A204.1 (cell line): ENCODE measurements around the gene MEI1.

Source experiments
- FAIRE-seq: peaks from 2 replicates; lab custom pipeline; 2012; peaks lifted over from hg19 to GRCh38; lab: Jason Lieb, UNC

The MEI1 gene

DNA sequence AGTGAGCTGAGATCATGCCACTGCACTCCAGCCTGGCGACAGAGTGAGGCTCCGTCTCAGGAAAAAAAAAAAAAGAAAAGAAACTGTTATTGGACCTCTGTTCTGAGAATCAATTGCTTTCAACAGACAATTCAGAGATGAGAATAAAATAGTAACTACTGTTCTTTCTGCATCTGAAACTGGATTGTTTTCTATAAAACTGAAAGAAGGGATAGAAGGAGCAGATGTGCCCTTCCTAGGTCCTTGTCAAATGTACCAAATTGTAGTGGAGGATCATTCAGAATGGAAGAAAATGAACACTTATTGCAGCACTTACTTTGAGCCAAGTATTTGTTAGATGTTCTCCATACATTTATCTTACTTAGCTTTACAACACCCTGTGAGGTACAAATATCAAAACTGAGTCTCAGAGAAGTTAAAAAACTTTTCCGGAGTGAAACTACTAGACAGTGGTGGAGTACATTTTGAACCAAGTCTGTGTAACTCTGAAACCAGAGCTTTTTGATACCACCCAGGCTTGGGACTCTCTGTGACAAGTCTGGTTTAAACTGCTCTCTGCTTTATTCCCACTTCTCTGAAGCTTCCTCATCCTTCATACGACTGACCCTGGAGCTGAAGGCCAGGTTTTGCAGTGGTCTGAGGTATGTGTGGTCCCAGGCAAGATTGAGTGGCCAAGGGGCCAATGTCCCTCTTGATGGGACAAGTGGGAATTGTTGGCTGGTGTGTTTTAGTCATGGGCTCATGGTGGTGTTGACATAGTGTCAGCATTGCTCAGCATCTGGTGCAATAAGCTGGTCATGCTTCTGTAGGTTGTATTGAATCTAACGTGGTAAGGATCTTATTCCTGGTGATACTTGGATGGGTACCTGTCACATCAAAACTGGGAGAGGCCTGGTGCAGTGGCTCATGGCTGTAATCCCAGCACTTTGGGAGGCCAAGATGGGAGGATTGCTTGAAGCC is 53.0 kb downstream of the MEI1 start:
- no peak for FAIRE-seq

DNA sequence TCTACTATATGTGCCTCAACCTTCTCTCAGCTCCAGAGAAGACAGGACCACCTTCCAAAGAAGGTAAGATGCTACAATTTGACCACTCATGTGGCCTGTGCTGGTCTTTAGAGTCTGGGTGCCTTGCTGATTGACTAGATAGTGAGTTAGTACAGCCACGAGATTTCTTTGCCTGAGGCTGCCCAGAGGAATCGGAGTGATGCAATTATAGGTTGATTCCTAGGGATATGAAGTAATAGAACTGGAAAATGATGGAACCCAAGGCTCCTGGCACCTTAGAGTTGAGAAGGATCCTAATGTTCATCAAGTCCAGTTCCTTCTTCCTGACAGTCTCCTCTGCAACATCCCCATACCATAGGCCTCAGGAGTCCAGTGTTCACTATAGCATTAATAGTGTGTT is 54.7 kb downstream of the MEI1 start:
- FAIRE-seq, result no peak

DNA sequence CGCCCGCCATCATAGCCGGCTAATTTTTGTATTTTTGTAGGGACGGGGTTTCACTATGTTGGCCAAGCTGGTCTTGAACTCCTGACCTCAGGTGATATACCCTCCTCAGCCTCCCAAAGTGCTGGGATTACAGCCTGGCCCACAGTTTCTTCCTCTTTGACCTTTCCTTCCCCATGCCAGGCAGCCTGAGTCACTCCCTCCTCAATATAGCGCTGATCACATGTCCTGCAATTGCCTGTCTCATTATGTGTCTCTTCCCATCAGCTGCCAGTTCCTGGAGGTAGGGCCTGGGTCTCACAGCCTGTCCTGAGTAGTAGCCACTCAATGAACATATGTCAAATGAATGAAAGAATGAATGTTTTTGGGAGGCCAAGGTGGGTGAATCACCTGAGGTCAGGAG is 58.2 kb downstream of the MEI1 start:
- FAIRE-seq, result no peak

DNA sequence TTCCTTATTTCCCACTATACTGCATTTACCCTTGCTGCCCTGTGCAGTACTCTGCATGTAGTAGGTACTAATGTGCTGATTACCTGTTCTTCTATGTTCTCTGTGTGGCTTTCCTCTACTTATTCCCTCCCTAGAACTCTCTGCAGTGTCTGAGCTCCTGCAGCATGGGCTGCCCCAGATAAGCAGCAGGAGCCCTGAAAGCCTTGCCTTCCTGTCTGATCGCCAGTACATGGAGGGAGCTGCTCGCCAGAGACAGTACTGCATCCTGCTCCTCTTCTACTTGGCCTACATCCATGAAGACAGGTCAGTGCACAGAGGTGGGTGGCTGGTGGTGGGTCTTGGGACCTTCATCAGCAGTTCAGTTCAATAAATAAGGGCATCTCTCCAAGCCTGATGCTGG is 58.9 kb downstream of the MEI1 start:
- no peak for FAIRE-seq

DNA sequence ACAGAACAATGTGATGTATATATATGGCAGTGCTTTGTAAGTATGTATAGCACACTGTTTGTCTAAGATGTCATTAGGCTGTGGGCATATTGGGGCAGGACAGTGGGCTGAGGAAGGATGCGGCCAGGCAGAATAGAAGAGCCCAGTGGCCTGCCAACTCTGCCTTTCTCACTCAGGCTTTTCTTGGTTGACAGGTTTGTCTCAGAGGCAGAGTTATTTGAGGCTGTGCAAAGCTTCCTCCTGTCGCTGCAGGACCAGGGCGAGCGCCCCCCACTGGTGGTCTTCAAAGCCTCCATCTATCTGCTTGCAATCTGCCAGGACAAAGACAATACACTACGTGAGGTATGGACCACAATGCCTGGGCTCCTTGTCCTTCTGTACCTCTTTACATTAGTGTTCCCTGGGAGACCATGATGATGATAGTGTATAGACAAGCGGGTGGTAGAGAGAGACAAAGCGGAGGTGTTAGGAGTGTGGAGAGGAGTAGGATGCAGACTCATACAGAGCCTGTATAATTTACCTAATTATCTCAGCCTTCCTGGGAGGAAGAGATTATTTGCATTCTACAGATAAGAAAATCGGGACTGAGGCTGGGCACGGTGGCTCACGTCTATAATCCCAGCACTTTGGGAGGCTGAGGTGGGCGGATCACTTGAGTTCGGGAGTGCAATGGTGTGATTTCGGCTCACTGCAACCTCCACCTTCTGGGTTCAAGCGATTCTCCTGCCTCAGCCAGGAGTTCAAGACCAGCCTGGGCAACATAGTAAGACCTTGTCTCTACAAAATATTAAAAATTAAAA is 63.9 kb downstream of the MEI1 start:
- FAIRE-seq, result no peak

DNA sequence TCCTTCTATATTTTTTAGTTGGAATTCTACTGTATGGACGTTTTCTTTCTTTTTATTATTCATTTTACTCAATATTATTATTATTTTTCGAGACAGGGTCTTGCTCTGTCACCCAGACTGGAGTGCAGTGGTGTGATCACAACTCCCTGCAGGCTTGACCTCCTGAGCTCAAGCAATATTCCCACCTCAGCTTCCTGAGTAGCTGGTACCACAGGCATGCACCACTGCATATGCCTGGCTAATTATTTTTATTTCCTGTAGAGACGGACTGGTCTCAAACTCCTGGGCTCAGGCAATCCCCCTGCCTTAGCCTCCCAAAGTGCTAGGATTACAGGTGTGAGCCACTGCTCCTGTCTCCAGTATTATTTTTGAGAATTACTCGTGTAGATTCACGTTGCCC is 67.2 kb downstream of the MEI1 start:
- FAIRE-seq, result no peak

DNA sequence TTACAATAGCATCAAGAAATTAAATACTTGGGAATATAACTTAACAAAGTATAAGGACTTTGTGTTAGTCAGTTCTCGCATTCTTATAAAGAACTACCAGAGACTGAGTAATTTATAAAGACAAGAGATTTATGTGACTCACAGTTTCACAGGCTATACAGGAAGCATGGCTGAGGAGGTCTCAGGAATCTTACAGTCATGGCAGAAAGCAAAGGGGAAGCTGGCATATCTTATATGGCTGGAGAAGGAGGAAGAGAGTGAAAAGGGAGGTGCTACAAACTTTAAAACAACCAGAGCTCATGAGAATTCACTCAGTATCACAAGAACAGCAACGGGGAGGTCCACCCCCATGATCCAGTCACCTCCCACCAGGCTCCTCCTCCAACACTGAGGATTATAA is 69.1 kb downstream of the MEI1 start:
- no peak for FAIRE-seq

DNA sequence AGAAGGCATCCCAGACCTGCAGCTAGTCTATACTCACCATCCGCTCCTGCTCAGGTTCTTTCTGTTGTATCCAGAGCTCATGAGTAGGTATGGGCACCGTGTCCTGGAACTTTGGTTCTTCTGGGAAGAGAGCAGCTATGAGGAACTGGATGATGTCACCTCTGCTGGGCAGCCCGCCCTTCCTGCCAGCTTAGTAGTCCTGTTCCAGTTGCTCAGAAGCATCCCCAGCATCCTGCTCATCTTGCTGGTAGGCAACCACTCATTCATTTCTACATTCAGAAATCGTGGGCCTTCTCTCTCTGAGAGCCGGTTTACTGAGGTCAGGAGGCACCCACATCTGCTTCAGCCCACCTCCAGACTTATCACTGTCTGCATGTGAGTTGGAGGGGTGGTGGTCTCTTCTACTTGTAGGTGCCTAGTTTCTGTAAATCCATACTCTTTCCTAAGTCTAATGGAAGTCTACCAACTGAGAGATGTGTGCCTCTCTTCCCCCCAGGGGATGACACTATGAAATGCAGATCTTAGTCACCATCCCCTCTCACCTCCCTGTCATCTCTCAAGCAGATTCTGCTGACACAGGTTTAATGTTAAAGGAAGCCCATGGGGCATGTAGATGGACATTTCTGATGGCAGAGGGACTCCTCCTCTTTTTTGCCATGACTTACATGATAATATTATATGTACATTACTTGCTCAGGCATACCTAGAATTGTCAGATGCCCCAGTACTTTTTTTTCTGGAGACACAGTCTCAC is 71.6 kb downstream of the MEI1 start:
- FAIRE-seq, result no peak

DNA sequence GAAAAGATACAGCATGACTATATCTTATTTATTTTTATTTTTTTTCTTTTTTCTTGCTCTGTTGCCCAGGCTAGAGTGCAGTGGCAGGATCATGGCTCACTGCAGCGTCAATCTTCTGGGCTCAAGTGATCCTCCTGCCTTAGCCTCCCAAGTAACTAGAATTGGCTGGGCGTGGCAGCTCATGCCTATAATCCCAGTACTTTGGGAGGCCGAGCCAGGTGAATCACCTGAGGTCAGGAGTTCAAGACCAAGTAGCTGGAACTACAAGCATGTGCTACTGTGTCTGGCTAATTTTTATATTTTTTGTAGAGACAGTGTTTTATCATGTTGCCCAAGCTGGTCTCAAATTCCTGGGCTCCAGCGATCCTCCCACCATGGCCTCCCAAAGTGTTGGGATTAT is 72.9 kb downstream of the MEI1 start:
- FAIRE-seq, result no peak

DNA sequence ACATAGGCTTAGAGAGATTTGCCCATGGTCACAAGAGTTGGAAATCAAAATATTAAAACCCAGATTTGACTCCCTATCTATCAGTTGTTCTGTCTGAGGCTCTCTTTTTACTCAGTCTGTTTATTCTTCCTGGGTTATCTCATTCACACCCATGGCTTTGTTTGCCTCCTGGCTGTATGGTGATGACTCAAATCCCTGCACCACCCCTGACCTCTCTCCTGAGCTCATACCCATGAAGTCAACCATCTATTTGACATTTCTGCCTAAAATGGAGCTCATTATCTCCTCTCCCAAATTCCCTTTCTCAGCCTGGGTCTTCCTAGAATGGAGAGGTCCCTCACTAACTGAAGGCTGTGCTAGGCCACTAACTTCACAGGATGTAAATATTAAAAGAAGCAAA is 73.3 kb downstream of the MEI1 start:
- FAIRE-seq, result no peak

DNA sequence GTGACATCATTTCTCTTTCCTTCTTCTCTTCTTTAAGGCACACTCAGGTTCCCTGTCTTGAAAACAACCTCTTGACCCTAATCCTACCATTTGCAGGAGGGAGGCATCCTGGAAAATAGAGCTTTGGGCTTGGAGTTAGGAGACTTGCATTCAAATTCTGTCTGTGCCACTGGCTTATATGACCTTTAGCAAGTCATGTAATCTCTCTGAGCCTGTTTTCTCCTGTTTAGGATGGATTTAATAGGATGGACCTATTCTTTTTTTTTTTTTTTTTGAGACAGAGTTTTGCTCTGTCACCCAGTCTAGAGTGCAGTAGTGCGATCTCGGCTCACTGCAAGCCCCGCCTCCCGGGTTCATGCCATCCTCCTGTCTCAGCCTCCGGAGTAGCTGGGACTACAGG is 76.0 kb downstream of the MEI1 start:
- no peak for FAIRE-seq

DNA sequence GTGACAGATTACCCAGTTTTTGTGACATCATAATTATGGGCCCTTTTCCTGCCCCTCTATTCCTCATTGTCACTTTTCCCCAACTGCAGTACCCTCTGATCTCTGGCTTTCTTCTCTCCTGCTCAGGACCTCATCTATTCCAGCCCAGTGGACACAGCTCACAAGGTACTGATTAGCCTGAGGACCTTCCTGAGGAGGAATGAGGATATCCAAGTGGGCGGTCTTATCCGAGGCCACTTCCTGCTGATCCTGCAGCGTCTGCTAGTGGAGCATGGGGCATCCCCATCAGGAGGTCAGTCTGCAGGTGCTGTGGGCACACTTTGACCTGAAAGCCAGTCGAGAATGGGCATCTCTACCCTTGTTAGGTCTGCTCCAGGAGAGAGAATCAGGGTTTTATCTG is 76.7 kb downstream of the MEI1 start:
- no peak for FAIRE-seq

DNA sequence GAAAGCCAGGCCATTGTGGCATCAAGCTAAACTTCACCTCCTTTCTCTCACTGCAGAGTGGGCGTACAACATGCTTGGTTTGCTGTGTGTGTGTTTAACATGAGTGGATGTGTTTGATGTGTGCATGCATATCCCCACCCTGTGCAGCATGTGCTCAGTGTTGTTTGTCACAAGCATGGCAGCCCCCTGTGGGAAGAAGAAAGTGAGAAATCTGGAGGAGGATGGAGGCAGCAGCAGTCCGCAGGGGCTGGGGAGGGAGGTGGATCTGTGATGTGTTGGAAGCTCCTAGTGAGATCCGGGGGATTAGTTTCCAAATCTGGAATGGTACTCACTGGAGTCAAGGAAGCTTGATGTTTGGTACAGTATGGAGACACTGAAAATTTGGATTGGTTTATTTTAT is 77.1 kb downstream of the MEI1 start:
- no peak for FAIRE-seq

DNA sequence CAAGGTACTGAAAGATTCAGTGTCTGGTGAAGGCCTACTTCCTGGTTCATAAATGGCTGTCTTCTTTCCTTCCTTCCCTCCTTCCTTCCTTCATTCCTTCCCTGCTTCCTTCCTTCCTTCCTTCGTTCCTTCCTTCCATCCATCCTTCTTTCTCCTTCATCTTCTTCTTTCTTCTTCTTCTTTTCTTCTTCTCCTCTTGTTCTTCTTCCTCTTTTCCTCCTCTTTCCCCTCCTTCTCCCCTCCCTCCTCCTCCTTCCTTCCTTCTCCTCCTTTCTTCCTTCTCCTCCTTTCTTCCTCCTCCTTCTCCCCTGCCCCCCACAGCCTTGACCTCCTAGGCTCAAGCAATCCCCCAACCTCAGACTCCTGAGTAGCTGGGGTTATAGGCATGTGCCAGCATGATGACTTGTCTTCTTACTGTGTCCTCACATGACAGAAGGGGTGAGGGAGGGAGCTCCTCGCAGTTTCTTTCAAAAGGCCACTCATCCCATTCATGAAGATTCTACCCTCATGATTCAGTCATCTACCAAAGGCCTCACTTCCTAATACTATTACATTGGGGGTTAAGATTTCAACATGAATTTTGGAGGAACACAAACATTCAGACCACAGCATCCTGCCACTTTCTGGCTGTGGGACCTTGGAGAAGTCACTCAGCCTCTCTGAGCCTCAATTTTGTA is 78.6 kb downstream of the MEI1 start:
- FAIRE-seq, result no peak

DNA sequence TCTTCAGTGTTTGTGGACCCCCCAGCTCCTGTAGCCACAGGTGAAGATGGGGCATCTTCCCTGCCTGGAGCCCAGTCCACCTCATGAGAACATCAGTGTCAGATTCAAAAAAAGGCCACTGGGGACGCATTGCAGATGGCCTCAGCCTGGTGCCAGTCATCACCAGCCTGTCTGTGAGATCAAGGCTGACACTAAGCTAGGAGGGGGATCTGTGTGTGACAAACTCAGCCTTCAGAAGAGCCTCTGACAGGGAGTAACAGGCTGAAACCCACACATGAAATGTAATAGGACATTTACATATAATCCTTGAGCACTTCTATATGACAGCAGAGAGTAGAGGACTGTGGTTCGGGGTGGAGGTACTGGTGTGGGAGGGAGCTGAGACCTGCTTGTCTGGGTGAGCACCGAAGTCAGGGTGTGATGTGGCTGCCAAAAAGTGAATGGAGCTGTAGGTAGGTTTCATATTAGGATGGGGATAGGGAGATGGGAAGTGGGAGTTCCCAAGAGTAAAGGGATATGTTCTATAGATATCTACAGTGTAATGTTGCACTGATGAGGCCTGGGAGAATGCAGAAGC is 80.7 kb downstream of the MEI1 start:
- no peak for FAIRE-seq

DNA sequence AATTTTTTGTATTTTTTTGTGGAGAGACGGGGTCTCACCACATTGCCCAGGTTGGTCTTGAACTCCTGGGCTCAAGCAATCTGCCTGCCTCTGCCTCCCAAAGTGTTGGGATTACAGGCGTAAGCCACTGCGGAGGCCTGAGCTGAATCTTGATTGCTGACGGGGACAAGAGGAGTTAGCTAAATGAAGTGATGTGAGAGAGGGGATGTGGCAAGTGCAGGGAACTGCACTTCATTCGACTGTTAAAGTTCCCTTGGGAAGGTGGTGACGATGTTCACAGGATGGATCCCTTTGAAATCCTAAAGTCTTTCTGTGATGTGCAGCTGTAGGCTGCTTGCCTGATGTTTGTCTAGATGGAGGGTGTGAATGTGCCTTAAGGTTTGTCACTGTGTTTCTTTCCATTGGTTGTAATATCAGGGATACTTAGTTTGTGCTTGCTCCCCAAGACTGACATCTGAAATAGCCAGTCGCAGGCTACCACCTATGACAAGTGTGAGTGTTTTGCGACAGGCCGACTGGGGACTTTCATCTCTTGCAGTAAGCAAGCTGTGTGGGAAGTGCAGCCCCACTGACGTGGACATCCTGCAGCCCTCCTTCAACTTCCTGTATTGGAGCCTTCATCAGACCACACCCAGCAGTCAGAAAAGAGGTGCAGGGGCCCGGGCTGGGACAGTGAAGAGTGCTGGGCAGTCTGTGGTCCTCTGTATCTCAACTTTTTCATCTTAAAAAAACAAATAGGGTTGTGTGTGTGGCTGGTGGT is 81.6 kb downstream of the MEI1 start:
- no peak for FAIRE-seq

DNA sequence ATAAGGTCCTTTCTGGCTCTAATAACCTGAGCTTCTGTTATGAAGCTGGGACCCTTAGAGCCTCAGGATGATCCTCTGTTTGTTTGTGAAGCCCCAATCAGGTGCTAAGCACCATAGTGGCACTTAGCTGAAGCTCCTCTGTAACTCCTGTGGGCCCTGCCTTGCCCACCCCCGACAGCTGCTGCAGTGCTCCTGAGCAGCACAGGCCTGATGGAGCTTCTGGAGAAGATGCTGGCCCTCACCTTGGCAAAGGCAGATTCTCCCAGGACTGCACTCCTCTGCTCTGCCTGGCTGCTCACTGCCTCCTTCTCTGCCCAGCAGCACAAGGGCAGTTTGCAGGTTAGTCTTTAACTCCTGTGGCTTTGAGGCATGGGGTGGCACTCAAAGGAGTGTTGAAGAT is 82.2 kb downstream of the MEI1 start:
- no peak for FAIRE-seq

DNA sequence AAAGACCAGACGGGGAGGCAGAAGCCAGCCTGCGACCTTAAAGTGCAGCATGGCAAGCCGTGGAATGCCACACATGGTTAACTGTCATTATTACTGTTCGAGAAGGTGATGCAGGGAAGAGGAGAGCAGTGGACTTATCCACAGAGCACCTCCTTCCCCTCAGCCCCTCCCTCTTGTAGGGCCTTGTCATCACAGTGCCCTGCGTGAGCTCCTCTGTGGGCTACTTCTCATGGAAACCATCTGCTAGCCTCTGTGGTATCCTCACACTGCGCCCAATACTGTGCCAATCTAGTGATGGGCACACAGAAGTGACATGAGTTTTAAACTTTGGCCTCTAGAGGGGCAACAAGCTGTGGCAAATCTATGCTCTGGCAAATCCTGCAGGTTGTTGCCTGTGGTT is 83.0 kb downstream of the MEI1 start:
- no peak for FAIRE-seq

DNA sequence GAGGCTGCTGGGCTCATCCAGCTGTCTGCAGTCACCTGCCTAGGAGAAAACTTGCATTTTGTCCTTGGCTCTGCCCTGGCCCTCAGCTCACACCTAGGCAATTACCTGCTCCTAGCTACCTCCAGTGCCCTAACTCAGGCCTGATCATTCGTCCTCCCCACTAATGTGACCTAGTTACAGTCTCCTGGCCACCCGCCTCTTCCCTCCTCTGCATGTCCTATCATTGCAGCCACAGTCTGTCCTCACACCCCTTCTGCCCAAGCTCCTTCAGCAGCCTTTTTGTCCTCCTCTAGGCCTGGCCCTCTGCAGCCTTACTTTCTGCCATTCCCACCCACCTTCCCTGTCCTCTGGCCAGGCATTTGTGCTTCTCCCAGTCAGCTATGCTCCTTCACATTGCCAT is 83.4 kb downstream of the MEI1 start:
- no peak for FAIRE-seq

DNA sequence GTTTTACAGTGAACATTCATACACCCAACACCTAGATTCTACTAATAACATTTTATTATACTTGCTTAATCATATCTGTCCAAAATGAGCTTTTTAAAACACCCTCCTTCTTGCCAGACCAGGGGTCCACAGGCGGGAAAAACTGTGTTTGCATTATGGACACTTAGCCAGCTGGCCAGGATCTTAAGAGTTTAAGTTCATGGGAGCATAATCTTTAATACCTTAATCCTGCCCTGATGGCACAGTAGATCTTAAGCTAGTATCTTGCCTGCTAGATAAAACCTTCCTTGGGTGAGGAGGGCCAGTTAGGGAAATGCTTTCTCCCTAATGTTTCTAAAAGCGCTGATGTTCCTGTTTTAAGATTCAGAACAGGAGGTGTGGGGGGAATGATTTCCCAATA is 88.0 kb downstream of the MEI1 start:
- no peak for FAIRE-seq

DNA sequence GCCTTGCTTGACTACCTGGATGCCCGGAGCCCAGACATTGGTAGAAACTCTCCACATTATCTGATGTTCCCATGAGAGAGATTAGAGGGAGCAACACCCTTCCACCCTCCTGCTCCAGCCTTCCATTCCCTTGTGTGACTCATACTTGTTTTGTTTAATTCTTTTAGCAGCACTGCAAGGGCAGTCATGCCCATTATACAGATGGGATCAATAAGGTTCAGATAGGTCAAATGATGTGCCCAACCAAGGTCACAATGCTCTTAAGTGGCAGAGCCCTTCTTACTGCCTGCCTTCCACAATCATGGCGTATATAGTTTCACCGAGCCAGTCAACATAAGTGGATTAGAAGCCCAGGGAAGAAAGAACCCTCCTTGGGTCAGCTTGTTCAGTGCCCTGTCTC is 94.6 kb downstream of the MEI1 start:
- FAIRE-seq, result no peak
